GM18951 (cell line): ENCODE data around the gene DEPDC5.
"Not testable (repeated sequence)": the region's sequence is repeated elsewhere in the genome, so short reads cannot be mapped to it uniquely, and the experiment has no call there.

Source experiments
- POLR2A ChIP-seq: IDR thresholded peaks from 4 replicates; pipeline ENCODE4 v1.6.1; 2011; ENCODE audit warnings: mild to moderate bottlenecking; ENCODE audit not compliant: insufficient read length, insufficient read depth; ENCODE audit errors: extremely low read depth
- in situ Hi-C: fragments of 300-500 bp; cut with MboI; formaldehyde crosslinking; loops from one replicate; pipeline ENCODE4 v1.12.0; 2022; ENCODE audit warnings: low sequenced_read_pairs, mixed read lengths, inconsistent platforms; ENCODE audit not compliant: unreplicated experiment

The DEPDC5 gene

GRCh38 chr22:31738566-31738965 is 15.3 kb upstream of the DEPDC5 start:
- TF ChIP-seq POLR2A = no peak
- in situ Hi-C loops = no loop called here

GRCh38 chr22:31739795-31740201 is 14.0 kb upstream of the DEPDC5 start:
- TF ChIP-seq POLR2A = no peak
- in situ Hi-C loops = no loop called here

GRCh38 chr22:31740314-31740713 is 13.5 kb upstream of the DEPDC5 start:
- in situ Hi-C loops = not testable (repeated sequence)

GRCh38 chr22:31742115-31742514 is 11.7 kb upstream of the DEPDC5 start:
- no peak for TF ChIP-seq POLR2A
- in situ Hi-C loops = no loop called here

DNA sequence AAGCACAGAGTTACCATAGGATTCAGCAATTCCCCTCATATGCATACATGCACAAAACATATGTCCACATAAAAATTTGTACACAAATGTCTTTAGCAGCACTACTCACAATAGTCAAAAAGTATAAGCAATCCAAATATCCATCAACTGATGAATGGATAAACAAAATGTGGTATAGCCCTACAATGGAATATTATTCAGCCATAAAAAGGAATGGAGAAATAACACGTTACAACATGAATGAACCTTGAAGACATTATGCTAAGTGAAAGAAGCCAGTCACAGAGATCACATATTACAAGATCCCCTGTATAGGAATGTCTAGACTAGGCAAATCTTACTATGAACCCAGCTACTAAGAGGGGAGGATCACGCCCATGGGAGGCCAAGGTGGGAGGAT is 11.1 kb upstream of the DEPDC5 start:
- TF ChIP-seq POLR2A = no peak
- in situ Hi-C loops = no loop called here

DNA sequence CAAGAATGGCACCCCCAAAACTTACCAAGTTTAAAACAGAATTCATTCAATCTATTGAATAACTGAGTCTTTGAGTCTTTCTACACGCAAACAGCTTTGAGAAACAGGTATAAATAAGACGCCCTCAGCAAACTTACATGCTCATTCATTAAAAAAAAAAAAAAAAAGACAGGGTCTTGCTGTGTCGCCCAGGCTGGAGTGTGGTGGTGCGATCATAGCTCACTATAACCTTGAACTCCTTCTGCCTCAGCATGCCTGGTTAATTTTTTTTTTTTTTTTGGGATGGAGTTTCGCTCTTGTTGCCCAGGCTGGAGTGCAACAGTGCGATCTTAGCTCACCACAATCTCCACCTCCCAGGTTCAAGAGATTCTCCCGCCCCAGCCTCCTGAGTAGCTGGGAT is 9.9 kb upstream of the DEPDC5 start:
- TF ChIP-seq POLR2A = no peak
- in situ Hi-C loops = no loop called here

GRCh38 chr22:31747441-31747840 is 6.4 kb upstream of the DEPDC5 start:
- TF ChIP-seq POLR2A = no peak
- in situ Hi-C loops = no loop called here

DNA sequence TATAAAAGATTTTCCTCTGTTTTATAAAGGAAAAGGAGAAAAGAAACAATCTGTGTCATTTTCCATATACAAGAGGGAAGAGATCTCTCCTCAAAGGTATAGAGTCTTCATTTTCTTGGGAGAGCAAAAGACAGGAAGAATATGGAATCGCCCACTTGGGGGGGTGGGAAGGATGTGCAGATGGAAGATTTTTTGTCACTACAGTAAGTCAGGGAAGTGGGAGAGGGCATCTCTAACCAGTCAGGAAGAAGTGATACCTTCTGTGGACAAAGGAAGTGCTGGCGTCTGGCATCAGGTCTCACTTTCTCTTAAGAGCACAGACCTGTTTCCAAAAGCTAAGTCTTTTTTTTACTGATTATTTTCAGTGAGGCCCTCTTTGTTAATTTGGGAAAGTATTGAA is 5.3 kb upstream of the DEPDC5 start:
- TF ChIP-seq POLR2A = no peak
- in situ Hi-C loops = no loop called here

DNA sequence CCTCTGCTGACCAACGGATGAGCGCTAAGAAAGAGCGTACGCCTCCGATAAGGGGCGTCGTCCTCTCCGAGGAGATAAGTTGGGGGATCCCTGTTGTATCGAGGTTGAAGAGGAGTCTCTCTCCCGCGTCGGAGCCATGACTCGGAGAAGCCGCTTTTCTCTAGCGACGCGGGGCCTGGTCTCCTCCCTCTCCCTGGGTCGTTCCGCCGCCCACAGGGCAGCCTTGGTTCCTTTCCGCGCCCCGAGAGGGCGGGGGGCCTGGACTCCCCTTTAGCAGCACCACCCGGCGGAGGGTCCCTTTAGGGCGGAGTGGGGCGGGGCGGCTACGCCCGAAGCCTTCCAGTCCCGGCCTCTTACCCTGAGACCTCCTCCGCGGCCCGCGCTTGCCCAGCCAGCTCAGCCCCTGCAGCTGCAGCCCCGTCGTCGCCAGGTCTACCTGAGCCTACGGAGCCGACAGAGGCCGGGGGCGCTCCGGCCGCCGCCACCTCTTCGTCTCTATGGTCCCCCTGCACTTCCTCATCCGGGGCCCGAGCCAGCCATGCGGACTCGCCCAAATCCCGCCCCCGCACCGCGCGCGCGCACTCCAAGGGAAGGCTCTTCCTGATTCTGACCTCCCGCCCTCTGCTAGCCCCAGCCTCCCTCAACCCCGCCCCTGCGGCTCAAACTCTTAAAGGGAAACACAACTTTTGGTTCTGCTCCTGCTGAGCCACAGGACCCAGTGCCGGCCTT is 4.0 kb upstream of the DEPDC5 start, which contains the start of gene PRR14L:
TSS of gene PRR14L (minus strand) at position 497 of the 729 bp plus-strand sequence. CDS start 11,272 bp downstream, outside the sequence.
- in situ Hi-C loops = no loop called here

GRCh38 chr22:31750365-31751284 is 3.2 kb upstream of the DEPDC5 start:
- in situ Hi-C loops = no loop called here
- TF ChIP-seq POLR2A = no peak

More for the DNA sequence above, 4.0 kb upstream of the DEPDC5 start, which contains the start of gene PRR14L:
- TF ChIP-seq POLR2A = peak; percentile 97

DNA sequence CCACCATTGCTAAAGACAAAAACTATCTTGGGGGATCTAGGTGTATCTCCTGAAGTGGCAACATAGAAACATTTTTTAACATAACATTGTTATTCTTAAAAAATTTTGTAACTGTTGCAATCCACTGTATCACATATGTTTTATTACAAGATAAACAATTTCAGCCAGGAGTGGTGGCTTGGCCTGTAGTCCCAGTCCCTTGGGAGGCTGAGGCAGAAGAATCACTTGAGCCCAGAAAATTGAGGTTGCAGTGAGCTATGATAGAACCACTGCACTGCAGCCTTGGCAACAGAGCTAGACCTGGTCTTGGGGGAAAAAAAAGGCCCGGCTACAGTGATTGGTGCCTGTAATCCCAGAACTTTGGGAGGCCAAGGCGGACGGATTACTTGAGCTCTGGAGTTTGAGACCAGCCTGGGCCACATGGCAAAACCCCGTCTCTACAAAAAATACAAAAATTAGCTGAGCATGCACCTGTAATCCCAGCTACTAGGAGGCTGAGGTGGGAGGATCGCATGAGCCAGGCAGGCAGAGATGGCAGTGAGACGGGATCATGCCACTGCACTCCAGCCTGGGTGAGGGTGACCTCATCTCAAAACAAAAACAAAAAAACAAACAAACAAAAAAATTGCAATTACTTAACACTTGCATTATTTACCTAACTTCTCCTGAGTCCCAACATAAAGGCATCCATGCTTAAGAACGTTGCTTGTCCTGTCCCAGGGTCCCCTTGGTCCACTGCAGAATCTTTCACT is 1.5 kb upstream of the DEPDC5 start:
- in situ Hi-C loops = no loop called here
- TF ChIP-seq POLR2A = no peak

GRCh38 chr22:31753005-31753633 is 700 bp upstream of the DEPDC5 start:
- in situ Hi-C loops = no loop called here

GRCh38 chr22:31754813-31755212 is 994 bp downstream of the DEPDC5 start:
- TF ChIP-seq POLR2A = no peak
- in situ Hi-C loops = no loop called here

More at GRCh38 chr22:31753005-31753633, 700 bp upstream of the DEPDC5 start:
- TF ChIP-seq POLR2A = no peak
